Karpas-422 (cell line): ENCODE data around the gene FXYD5. TPM values are rescaled to one million over a fixed set of nuclear protein-coding genes. Genes with fewer than 3 reads are reported as not detected.

Experiments
- DNase-seq: peaks from one replicate; pipeline ENCODE4 v3.0.0-alpha.2; 2015
- H2AFZ ChIP-seq: fragments of 200-600 bp; sonication (generic); 2 replicates; pipeline ENCODE4 v1.6.1; 2014; ENCODE audit warnings: antibody characterized with exemption, low read length, mixed read lengths
- H3K27ac ChIP-seq: fragments of 200-600 bp; sonication (generic); 2 replicates; pipeline ENCODE4 v1.5.1; 2014; ENCODE audit warnings: mild to moderate bottlenecking, low read length, moderate library complexity
- H3K27me3 ChIP-seq: fragments of 200-600 bp; sonication (generic); 2 replicates; pipeline ENCODE4 v1.6.1; 2014; ENCODE audit warnings: low read length, mixed read lengths
- H3K36me3 ChIP-seq: fragments of 200-600 bp; sonication (generic); 2 replicates; pipeline ENCODE4 v1.6.1; 2014; ENCODE audit warnings: low read length, mixed read lengths; ENCODE audit not compliant: insufficient read depth
- H3K4me1 ChIP-seq: fragments of 200-600 bp; sonication (generic); 2 replicates; pipeline ENCODE4 v1.6.1; 2014; ENCODE audit warnings: mild to moderate bottlenecking, low read length, mixed read lengths
- H3K4me2 ChIP-seq: fragments of 200-600 bp; sonication (generic); 2 replicates; pipeline ENCODE4 v1.6.1; 2014; ENCODE audit warnings: low read length, low read depth, mild to moderate bottlenecking; ENCODE audit not compliant: poor library complexity, severe bottlenecking
- H3K4me3 ChIP-seq: fragments of 200-600 bp; sonication (generic); 2 replicates; pipeline ENCODE4 v1.5.1; 2014; ENCODE audit warnings: mild to moderate bottlenecking, antibody characterized with exemption, low read length, mixed read lengths
- H3K79me2 ChIP-seq: fragments of 200-600 bp; sonication (generic); 2 replicates; pipeline ENCODE4 v1.6.1; 2014; ENCODE audit warnings: mild to moderate bottlenecking, low read length, mixed read lengths
- H3K9ac ChIP-seq: fragments of 200-600 bp; sonication (generic); 2 replicates; pipeline ENCODE4 v1.6.0; 2014; ENCODE audit warnings: low read length
- H3K9me2 ChIP-seq: fragments of 200-600 bp; sonication (generic), shearing (Covaris generic); replicated peaks from 2 replicates; pipeline ENCODE4 v1.6.0; 2014; ENCODE audit warnings: mild to moderate bottlenecking, low read length, moderate library complexity; ENCODE audit not compliant: insufficient read depth
- H3K9me3 ChIP-seq: fragments of 300-700, 200-600 bp; sonication (generic); 2 replicates; pipeline ENCODE4 v1.6.1; 2014; ENCODE audit warnings: low read length, mixed read lengths
- H4K20me1 ChIP-seq: fragments of 200-600 bp; sonication (generic); 2 replicates; pipeline ENCODE4 v1.6.1; 2014; ENCODE audit warnings: mild to moderate bottlenecking, antibody characterized with exemption, low read length, low read depth; ENCODE audit not compliant: insufficient read depth
- total RNA-seq: library from RNA; depleted of rRNA; stranded (reverse); fragments of >200 nt; shearing (Covaris generic); gene quantifications from 2 replicates; pipeline ENCODE4 v1.2.3, GENCODE V29; 2014; ENCODE audit warnings: low replicate concordance

The FXYD5 gene
- total RNA-seq, 1 experiment from 2014 or later = 134 TPM

GRCh38 chr19:35162471-35163326 is 8.2 kb downstream of the FXYD5 start:
- H3K27ac ChIP-seq = no peak overlapping the region

GRCh38 chr19:35164418-35164817 is 9.9 kb downstream of the FXYD5 start:
- peaks cover 38% of the 10 kb centered on the region for H3K9me3 ChIP-seq
- no peaks in the 10 kb centered on the region for H3K79me2 ChIP-seq
- DNase-seq = no peak
- no peaks in the 10 kb centered on the region for H3K27me3 ChIP-seq
- H2AFZ ChIP-seq = no peak overlapping the region
- no peaks in the 10 kb centered on the region for H4K20me1 ChIP-seq
- H3K4me2 ChIP-seq = no peak overlapping the region
- no peak overlapping the region for H3K4me3 ChIP-seq
- peaks cover 5% of the 10 kb centered on the region for H3K4me1 ChIP-seq
- H3K9ac ChIP-seq = no peak overlapping the region
- H3K27ac ChIP-seq = no peak overlapping the region
- peaks cover 65% of the 10 kb centered on the region for H3K36me3 ChIP-seq
- H3K9me2 ChIP-seq = no peaks in the 10 kb centered on the region

More at GRCh38 chr19:35162471-35163326, 8.2 kb downstream of the FXYD5 start:
- no peak for DNase-seq
- Histone ChIP-seq H3K9ac (no peak overlapping the region), H3K79me2 (no peaks in the 10 kb centered on the region), H3K4me1 (peaks cover 5% of the 10 kb centered on the region), H3K4me2 (no peak overlapping the region), H3K4me3 (no peak overlapping the region), H4K20me1 (no peaks in the 10 kb centered on the region), H3K36me3 (peaks cover 75% of the 10 kb centered on the region), H3K9me3 (peaks cover 38% of the 10 kb centered on the region), H2AFZ (no peak overlapping the region), H3K9me2 (no peaks in the 10 kb centered on the region), H3K27me3 (no peaks in the 10 kb centered on the region)

GRCh38 chr19:35165200-35166058 is 10.9 kb downstream of the FXYD5 start:
- Histone ChIP-seq H3K9me3 (peaks cover 38% of the 10 kb centered on the region), H3K4me3 (no peak overlapping the region), H3K36me3 (peaks cover 61% of the 10 kb centered on the region), H2AFZ (no peak overlapping the region), H3K9me2 (no peaks in the 10 kb centered on the region), H3K4me2 (no peak overlapping the region), H3K27ac (no peak overlapping the region), H3K4me1 (peaks cover 5% of the 10 kb centered on the region), H4K20me1 (no peaks in the 10 kb centered on the region), H3K27me3 (no peaks in the 10 kb centered on the region), H3K9ac (no peak overlapping the region), H3K79me2 (no peaks in the 10 kb centered on the region)
- no peak for DNase-seq

- DNase-seq = no peak
- Histone ChIP-seq H3K9ac (no peak overlapping the region), H3K9me2 (no peaks in the 10 kb centered on the region), H4K20me1 (no peaks in the 10 kb centered on the region), H3K27ac (0 out of 2 replicates have a peak overlapping the region, but pooled peaks have one; percentile 49), H2AFZ (no peak overlapping the region), H3K4me3 (no peak overlapping the region), H3K9me3 (peaks cover 36% of the 10 kb centered on the region), H3K27me3 (no peaks in the 10 kb centered on the region), H3K4me1 (peaks cover 5% of the 10 kb centered on the region), H3K36me3 (peaks cover 52% of the 10 kb centered on the region), H3K79me2 (no peaks in the 10 kb centered on the region), H3K4me2 (no peak overlapping the region)
Measured at GRCh38 chr19:35166100-35167063, 11.8 kb downstream of the FXYD5 start.

- Histone ChIP-seq H3K4me3 (no peak overlapping the region), H3K9me3 (peaks cover 31% of the 10 kb centered on the region), H3K27me3 (no peaks in the 10 kb centered on the region), H4K20me1 (no peaks in the 10 kb centered on the region), H3K79me2 (no peaks in the 10 kb centered on the region), H3K27ac (peak overlapping the region; percentile 49; the same call in 1 of the 2 replicates), H3K36me3 (peaks cover 41% of the 10 kb centered on the region), H3K4me1 (peaks cover 5% of the 10 kb centered on the region), H3K9ac (no peak overlapping the region), H2AFZ (no peak overlapping the region), H3K9me2 (no peaks in the 10 kb centered on the region), H3K4me2 (no peak overlapping the region)
- DNase-seq = no peak
Measured at GRCh38 chr19:35167251-35168119, 12.9 kb downstream of the FXYD5 start.

- Histone ChIP-seq H3K9ac (no peak overlapping the region), H2AFZ (no peak overlapping the region), H3K27ac (no peak overlapping the region), H3K9me3 (peaks cover 31% of the 10 kb centered on the region), H3K27me3 (no peaks in the 10 kb centered on the region), H3K4me2 (no peak overlapping the region), H4K20me1 (no peaks in the 10 kb centered on the region), H3K9me2 (no peaks in the 10 kb centered on the region), H3K79me2 (no peaks in the 10 kb centered on the region), H3K4me3 (no peak overlapping the region), H3K4me1 (peaks cover 5% of the 10 kb centered on the region), H3K36me3 (peaks cover 34% of the 10 kb centered on the region)
- no peak for DNase-seq
Measured at GRCh38 chr19:35168196-35168595, 13.7 kb downstream of the FXYD5 start.
